HT1080 (cell line): ENCODE measurements around the gene RAP2C. TPM values are rescaled to one million over a fixed set of nuclear protein-coding genes. Genes with fewer than 3 reads are reported as not detected.

Source experiments
- DNase-seq: peaks from one replicate; pipeline ENCODE4 v3.0.0-alpha.2; 2015; ENCODE audit warnings: low read depth
- polyA plus RNA-seq, 2 experiments: library from polyadenylated mRNA; depleted of rRNA; stranded (reverse); fragments of >200 nt; gene quantifications; 2 replicates each; pipeline ENCODE4 v1.2.3, GENCODE V29; 2015
- total RNA-seq: library from RNA; depleted of rRNA; stranded (reverse); fragments of >200 nt; shearing (Covaris generic); gene quantifications from 2 replicates; pipeline ENCODE4 v1.2.3, GENCODE V29; 2014; rRNA removed

The RAP2C gene
- total RNA-seq, result 10.4 and 14.8 TPM in 2 replicates
- polyA plus RNA-seq (2015; cell fraction: cytosol; rRNA removed), result 18.7 and 22.1 TPM in 2 replicates
- polyA plus RNA-seq (2015; cell fraction: nucleus; rRNA removed), result 14.0 and 14.7 TPM in 2 replicates

DNA sequence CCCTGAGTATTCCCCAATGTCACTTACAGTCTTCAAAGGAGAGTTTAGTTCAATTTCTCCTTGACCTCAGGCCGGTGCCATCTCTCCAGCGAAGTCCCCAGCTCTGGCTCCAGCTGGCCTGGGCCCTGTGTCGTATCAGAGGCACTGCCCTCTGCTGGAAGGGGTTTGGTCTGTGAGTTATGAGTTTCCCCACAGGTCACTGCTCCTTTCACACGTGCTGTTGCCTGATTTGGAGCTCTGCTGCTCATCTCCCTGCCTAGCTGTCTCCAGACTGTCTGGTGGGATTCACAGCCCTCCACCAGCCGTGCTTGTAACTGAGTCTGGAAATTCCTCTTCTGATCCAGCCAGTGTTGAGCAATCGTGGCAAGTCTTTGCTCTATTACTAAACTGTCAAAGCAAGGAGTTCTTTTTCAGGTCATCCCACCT lies at the start of gene RAP2C:
Gene RAP2C (minus strand): TSS at position 105 of the 426 bp plus-strand sequence. CDS start 2,179 bp downstream, outside the sequence.
- peak; percentile 64 for DNase-seq

DNA sequence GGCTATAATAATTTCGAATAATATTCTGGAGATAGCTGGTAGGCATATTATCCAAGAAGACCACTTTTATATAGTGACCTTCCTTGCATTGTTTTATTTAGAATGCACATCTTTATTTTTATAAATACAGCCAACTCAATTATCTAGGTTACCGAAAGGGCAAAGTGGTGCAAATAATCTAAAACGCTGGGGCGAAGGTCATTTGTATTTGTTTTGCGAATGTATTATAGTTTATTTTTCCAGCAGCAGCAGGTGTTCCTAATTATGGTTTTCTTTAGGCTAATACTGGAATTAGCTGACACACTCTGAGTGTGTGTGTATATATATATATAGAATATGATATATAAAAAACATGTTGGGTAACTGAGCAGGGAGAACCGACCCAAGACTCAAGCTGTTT lies 48.1 kb upstream of the RAP2C start:
- DNase-seq, result no peak

DNA sequence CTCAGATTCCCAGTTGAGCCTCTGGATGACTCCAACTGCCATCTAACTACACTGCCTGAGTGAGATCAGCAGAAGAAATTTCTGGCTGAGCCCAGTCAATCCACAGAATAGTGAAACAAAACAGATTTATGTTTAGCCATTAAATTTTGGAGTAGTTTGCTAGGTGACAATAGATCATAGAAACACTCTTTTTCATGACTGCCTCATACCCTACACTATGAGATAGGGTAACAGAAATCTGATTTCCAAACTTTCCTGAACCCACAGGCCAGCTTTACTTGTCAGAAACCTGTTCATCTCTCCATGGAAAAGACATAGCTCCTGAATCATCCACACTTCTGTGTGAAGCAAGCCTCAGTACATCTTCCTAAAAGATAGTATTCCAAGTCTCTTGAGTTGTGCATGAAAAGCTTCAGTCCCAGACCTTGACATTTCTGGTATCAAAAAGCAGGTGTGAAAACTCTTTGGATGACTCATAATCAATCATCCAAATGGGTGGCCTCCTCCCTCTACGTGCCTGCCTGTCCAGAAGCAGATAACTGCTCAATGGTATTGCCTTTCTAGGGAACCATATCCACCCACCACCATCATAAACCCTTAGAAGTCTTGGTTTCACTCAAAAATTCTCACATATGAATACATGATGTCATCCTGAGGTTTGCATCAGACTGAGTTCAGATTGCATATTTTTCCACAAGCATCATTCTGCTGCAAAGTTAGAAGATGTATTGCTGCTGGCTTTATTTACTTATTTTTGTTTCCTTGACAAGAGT lies 47.5 kb upstream of the RAP2C start:
- no peak for DNase-seq

DNA sequence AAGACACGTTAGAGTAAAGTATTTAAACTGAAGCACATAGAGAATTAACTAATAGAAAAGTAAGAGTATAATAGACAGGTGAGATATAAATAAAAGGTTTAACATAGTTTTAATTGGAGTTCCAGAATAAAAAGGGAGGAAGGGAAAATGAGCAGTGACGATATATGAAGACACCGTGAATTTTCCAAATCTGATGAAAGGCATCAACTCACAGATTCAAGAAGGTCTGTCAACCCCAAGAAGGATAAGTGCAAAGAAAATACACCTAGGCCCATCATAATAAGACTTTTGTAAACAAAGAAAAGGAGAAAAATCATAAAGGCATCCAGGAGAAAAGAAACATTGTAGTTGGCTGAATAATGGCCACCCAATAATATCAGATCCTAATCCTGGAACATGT lies 43.9 kb upstream of the RAP2C start:
- no peak for DNase-seq

DNA sequence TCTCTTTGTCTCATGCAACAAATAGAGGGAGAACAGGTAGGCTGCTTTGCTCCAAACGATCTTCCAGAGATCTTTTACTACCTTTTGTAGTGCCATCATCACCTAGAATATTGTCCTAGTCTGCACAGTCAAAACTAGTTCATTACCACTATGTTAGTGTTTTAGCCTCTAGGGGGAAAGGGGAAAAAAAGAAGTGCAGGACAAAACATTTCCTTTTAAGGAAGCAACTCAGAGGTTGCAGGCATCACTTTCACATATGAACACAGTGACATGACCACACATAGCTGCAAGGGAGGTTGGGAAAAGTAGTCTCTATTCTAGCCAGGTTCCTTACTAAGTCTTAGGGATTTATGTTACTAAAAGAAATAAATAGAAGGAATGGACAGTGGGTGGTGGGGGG lies 39.3 kb upstream of the RAP2C start:
- DNase-seq, result peak; percentile 1

DNA sequence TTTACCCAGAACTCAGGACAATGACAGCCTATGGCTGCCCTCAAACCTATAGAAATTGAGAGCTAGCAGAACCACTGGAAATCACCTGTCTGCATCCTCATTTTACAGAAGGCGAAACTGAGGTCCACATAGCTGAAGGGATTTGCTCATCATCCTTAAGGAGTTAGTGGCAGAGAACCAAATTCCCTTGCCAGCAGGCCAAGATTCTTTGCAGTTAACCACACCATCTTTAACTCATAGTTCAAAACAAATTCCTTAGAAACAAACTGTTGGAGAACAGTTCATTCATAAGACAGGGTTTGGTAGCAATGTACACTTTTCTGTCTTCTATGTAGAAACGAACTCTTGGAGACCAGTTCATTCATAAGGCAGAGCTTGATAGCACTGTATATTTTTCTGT lies 37.9 kb upstream of the RAP2C start:
- no peak for DNase-seq

DNA sequence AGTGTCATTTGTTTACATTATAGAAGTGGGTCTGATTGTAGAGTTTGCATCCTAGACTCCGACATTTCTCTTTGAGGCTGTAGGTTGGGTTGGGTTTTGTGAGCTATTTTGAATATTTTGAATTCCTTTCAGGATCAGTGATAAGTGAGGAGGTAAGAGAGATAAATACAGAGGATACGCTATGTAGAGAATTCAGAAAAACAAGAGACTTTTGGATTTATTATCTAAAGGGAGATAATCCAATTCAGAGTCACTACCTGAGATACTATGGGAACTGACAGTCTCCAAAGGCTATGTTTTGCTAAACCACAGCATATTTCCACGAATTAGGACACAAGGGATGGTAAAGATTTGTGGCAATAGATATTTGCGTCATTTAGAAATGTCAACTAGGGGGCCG lies 16.9 kb upstream of the RAP2C start:
- DNase-seq, result no peak

DNA sequence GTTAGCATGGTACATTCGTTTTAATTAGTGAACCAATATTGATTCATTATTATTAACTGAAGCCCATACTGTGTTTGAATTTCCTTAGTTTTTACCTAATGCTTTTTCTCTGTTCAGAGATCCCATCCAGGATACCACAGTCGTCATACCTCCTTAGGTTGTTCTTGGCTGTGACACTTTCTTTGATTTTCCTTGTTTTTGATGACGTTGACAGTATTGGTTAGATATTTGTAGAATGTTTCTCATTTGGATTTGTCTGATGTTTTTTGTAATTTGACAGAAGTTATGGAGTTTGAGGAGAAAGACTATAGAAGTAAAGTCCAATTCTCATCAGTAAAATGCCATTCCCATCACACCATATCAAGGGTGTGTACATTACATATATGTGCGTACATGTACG lies 16.2 kb upstream of the RAP2C start:
- no peak for DNase-seq

DNA sequence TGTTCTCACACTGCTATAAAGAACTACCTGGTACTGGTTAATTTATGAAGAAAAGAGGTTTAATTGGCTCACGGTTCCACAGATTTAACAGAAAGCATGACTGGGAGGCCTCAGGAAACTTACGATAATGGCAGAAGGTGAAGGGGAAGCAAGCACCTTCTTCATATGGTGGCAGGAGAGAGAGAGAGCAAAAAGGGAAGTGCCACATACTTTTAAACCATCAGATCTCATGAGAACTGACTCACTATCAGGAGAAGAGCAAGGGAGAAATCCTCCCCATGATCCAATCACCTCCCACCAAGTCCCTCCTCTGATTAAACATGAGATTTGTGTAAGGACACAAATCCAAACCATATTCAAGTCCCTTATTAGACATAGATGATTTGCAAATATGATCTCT lies 12.3 kb upstream of the RAP2C start:
- no peak for DNase-seq

DNA sequence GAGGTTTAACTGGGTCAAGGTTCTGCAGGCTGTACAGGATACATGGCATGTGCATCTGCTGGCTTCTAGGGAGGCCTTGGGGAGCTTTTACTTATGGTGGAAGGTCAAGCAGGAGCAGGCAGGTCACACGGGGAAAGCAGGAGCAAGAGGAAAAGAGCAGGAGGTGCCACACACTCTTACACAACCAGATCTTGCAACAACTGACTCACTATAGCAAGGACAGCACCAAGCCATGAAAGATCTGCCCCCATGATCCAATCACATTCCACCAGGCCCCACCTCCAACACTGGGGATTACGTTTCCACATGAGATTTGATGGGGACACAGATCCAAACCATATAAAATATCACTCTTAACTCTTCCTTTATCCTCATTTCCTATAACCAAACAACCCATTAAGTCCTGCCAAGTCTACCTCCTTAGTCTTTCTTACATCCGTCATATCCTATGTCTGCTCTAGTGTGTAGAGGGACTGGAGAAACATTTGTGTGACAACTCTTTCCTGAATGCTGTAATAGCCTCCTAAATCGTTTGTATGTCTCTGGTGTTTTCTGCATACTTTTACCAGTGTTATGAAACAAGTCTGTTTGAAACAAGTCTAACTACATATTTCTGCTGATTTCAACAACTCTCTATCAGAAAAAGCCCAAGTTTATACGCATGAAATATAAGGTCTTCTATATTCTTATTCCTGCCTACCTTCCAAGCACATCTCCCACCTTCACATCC lies 8.3 kb upstream of the RAP2C start:
- no peak for DNase-seq

DNA sequence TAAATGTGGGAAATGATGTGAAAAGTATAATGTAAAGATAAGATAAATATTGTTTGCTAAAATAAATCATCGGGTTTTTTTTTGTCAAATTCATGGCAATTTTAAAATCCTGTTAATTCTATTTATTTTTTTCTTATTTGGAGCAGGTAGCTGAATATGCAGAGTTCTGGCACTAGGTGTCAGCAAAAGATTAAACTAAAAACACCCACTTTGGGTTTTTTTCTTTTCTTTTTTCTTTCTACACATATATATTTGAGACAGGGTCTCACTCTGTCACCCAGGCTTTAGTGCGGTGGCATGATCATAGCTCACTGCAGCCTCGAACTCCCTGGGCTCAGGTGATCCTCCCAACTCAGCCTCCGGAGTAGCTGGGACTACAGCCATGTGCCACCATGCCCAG lies 6.9 kb upstream of the RAP2C start:
- no peak for DNase-seq

DNA sequence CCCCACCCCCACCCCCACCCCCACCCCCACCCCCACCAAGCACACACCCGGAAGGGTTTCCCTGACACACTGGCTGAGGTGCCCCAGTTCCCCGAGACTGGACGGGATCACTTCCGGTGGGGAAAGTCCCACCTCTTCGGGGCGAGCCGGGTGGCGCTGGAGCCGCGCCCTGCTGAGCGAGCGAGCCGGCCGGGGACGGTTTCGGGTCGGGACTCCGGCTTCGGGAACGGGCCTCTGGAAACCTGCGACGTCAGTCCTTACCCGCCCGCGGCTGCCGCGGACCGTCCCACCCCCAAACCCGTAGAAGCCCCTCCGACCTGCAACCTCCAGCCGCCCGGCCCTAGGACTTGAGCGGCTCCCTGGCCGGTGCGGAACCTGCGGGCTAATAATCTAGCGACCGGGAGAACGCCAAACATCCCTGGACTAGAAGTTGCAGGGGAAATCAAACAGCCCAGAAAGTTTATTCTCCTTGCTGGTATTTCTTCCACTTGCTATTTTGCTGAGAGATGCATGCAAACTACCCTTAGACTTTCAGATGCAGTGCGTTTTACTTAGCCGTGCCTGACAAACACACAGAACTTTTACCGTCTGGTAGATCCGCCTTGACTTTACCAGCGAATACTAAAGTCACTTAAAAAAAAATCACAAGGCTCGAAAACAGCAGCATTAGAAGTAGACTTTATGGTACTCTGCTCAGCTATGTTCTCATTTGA lies 991 bp downstream of the RAP2C start:
- DNase-seq, result peak; percentile 69

DNA sequence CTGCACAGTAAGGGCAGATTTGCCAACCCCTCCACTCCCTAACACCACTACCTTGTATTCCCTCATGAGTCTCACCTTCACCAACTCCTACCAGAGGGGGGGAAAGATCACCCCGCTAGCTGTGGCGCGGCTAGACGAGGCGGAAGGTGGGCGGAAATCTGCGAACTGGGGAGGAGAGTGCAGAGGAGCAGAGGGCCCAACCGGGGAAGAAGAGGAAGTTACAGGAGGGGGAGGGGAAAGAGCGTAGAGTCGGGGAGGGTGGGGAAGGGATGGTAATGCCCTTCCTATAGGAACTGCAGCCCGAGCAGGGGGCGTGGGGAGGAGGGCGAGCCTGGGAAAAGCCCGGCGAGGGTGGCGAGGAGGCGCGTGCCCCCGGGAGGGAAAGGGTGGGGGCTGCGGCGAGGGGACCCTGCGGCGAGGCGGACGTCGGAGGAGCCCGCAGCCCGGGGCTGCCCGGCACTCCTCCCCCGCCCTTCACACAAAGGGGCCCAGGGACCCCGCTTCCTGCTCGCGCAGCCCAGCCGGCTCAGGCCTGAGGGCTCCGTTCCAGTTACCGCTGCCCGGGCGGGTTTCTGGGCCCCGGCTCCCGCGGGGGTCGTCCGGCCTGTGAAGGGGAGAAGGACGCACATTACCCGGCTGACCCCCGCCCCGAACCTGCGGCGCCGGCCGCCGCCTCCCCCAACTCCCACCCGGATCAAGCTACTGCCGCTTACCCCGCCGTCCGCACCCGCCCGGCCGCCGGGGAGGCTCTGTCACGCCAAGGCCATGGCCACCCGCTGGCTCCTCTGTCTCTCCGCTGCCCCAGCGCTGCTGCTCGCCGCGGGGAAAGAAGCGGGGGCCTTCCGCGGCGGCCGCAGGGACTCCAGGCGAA lies 1.8 kb downstream of the RAP2C start:
- peak; percentile 70 for DNase-seq

DNA sequence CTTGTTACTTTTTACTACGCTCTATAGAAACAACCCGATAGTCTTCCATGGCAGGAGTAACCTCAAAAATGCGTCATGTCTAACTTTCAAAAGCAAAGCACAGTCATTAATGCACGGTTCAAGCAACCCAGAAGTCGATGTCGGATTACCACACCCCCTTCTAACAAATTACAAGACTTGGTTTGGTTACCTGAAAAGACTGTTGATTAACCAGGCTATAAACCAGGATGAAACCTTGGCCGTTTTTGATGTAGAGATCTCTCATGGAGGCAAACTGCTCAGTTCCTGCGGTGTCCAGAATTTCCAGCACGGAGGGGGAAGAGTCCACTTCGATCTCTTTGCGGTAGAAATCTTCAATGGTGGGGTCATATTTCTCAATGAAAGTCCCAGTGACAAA lies 2.4 kb downstream of the RAP2C start:
- no peak for DNase-seq

DNA sequence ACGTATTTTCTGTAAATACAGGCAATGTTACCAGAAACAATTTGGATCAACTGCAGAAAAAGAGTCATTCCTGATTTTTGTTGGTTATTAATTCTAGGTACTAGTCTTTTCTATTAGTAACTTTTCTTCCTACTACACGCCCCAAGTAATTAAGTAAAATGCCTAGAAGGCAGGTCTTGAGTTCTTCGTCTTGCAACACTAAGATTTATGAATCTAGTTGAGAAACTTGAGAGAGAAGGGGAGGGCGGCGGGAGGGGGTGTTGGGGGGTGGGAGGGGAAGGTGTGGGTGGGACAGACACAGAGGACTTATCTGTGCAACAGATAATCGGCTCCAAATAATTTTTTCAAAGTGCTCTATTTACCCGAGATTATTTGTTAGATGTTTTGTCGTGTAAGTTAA lies 3.0 kb downstream of the RAP2C start:
- DNase-seq, result no peak

DNA sequence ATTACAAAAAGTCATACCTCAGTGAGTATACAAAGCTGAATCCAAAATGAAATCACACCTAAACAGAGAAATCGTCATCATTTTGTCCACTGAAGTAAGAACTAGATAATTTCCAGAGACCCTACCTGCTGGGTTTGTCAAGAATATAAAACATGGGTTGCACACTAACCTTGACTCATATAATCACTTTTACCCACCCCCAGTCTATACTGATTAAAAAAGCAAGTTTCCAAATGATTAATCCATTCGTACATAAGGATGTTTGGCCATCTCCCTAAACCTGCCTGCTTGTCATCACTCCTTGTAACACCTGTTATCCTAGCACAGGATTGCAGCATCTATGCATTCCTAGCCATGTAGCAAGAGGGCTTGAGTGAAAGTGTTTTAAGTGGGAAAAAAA lies 4.7 kb downstream of the RAP2C start:
- no peak for DNase-seq

DNA sequence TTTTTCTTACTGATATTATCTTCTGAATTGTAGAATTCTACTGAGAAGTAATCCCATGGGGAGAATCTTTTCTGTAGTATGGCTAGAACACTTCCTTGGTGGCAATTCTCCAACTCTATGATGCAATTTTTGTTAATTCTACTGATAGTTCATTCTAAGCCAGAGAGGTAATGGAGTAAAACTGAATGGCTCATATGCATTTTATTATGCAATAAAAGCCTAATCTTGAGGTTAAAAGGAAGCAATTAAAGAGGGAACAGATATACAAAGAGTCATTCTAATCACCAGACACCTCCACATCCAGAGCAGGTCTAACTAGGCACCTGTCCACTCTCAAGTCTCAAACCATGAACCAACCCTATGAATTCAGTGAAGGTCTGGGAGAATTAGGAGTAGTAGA lies 9.7 kb downstream of the RAP2C start:
- no peak for DNase-seq

DNA sequence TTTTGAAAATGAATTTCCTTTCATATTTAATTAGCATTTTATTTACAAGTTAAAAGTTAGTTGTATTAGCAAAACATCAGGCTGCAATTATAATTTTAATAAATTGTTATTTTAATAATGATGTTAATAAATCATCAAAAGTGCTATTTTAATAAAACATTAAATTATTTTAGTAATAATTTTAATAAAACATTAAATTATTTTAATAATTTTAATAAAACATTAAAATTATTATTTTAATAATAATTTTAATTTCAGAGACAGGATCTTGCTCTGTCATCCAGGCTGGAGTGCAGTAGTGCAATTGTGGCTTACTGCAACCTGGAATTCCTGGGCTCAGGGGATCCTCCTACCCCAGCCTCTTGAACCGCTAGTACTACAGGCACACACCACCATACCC lies 10.8 kb downstream of the RAP2C start:
- DNase-seq, result no peak

DNA sequence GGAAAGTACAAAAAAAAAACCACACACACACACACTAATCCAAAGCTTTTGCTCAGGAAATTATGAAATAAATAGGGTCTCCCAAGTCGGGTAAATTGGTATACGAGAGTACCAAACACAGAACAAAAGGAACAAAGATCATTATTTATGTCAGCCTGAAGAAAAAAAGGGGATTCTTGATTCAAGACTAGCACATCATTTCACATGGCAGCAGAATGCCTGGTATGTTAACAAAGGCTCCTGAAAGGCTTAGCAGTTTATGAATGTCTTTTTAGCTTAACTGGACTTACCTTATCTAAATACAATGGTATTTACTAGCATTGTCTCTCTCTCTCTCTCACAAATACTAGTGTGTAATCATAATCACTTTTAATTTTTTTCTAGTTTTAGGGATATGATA lies 11.3 kb downstream of the RAP2C start:
- no peak for DNase-seq

DNA sequence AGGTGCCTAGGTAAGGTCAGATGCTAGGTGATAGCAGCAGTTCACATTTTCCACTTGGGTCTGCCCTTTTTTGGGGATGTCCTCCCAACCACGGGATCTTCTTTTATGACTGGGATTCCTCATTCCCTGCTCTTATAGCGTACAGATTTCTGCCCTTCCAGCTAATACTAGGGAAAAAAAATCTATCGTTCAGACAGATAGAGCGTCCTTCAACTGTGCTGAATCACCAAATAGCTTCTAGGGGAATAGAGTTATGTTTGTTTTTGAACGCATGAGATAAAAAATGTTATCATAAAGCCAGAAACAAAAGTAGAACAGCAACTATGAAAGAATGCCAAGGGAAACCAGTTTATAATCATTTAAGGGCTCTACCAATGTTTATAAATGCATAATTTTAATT lies 13.0 kb downstream of the RAP2C start:
- DNase-seq, result no peak

DNA sequence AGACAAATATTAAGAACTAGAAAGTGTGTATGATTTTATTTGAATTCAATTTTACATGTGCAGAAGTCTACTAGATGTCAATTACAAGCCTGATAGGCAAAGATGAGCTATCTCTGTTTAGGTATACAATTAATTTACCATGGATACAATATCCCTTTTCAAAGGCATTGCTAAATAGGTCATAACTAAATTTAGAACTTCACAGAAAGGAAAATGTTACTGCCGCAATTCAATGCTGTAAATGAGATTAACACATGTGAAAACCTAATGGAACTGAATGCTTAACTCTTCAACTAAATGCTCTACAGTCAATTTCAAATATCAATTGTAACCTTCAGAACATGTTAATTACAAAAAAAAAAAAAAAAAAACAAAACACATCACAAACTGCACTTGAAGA lies 14.6 kb downstream of the RAP2C start:
- no peak for DNase-seq
